Endothelial cell of umbilical vein (primary cell): ENCODE data around the gene AFF1. TPM values are rescaled to one million over a fixed set of nuclear protein-coding genes. Genes with fewer than 3 reads are reported as not detected.

ENCODE experiments used
- BruUV-seq: library from RNA; stranded (reverse); fragments of 400-500 nt; replicated peaks from 2 replicates; lab custom pipeline; 2021; lab: Mats Ljungman, UMichigan
- CTCF ChIA-PET: fragments of 300-600, 350-600 bp; sonication (Branson Sonifier 250); formaldehyde crosslinking; loops from one replicate; lab custom pipeline; 2021; ENCODE audit warnings: antibody characterized with exemption, inconsistent platforms; lab: Charles Lee
- POLR2A ChIA-PET: fragments of 300-600, 350-600 bp; sonication (Branson Sonifier 250); formaldehyde crosslinking; loops from one replicate; lab custom pipeline; 2021; ENCODE audit warnings: antibody characterized with exemption, inconsistent platforms; lab: Charles Lee
- DNase-seq: peaks from one replicate; pipeline ENCODE4 v3.0.0-alpha.2; 2011; ENCODE audit warnings: low read depth, low spot score
- FAIRE-seq: peaks from 2 replicates; lab custom pipeline; 2011; peaks lifted over from hg19 to GRCh38; lab: Jason Lieb, UNC
- H2AFZ ChIP-seq: 2 replicates; pipeline ENCODE4 v1.6.0; 2012; ENCODE audit warnings: low read depth, low read length, control low read depth, inconsistent platforms
- H3K27ac ChIP-seq: 2 replicates; pipeline ENCODE4 v1.5.1; 2011; ENCODE audit warnings: low read depth, mild to moderate bottlenecking, control low read depth, low read length, moderate library complexity; ENCODE audit not compliant: insufficient read depth
- H3K27me3 ChIP-seq, 2 experiments: 2 replicates each; pipeline versions ENCODE4 v1.6.0 to v1.6.1; 2011; ENCODE audit warnings: low read length in 2 of 2, mixed read lengths in 1 of 2; ENCODE audit not compliant: control insufficient read depth in 2 of 2, insufficient read depth in 2 of 2
- H3K36me3 ChIP-seq, 2 experiments: 2 replicates in 1 of 2; 3 replicates in 1 of 2; pipeline ENCODE4 v1.5.1; 2011; ENCODE audit warnings: low read length in 2 of 2, mild to moderate bottlenecking in 1 of 2, moderate library complexity in 1 of 2; ENCODE audit not compliant: control insufficient read depth in 2 of 2, insufficient read depth in 2 of 2; ENCODE audit errors: extremely low read depth in 1 of 2
- H3K4me1 ChIP-seq: 3 replicates; pipeline ENCODE4 v1.5.1; 2011; ENCODE audit warnings: mild to moderate bottlenecking, low read length; ENCODE audit not compliant: control insufficient read depth, insufficient read depth; ENCODE audit errors: extremely low read depth
- H3K4me2 ChIP-seq: 2 replicates; pipeline ENCODE4 v1.6.1; 2011; ENCODE audit warnings: low read length, control low read depth, mixed read lengths; ENCODE audit not compliant: insufficient read depth
- H3K4me3 ChIP-seq, 3 experiments: fragments of 200-600 bp in 1 of 3; sonication (generic), shearing (Covaris generic) in 1 of 3; replicated peaks in 1 of 3; 2 replicates each; pipeline ENCODE4 v1.5.1; 2011 to 2016; ENCODE audit warnings: control low read depth in 3 of 3, low read length in 3 of 3, mild to moderate bottlenecking in 2 of 3, inconsistent platforms in 1 of 3, low read depth in 1 of 3, moderate library complexity in 1 of 3; ENCODE audit not compliant: insufficient read depth in 1 of 3
- H3K79me2 ChIP-seq: 2 replicates; pipeline ENCODE4 v1.6.0; 2012; ENCODE audit warnings: low read length, inconsistent platforms; ENCODE audit not compliant: control insufficient read depth, insufficient read depth
- H3K9ac ChIP-seq: replicated peaks from 2 replicates; pipeline ENCODE3; 2011; ENCODE audit warnings: low read length, control low read depth; ENCODE audit not compliant: insufficient read depth; ENCODE audit errors: extremely low read depth
- H3K9me1 ChIP-seq: replicated peaks from 3 replicates; pipeline ENCODE4 v1.6.0; 2011; ENCODE audit warnings: mild to moderate bottlenecking, low read length; ENCODE audit not compliant: control insufficient read depth, insufficient read depth; ENCODE audit errors: extremely low read depth
- H3K9me3 ChIP-seq: replicated peaks from 2 replicates; pipeline ENCODE4 v1.5.1; 2012; ENCODE audit warnings: low read length, inconsistent platforms; ENCODE audit not compliant: control insufficient read depth, insufficient read depth
- H4K20me1 ChIP-seq: replicated peaks from 2 replicates; pipeline ENCODE3; 2011; ENCODE audit warnings: mild to moderate bottlenecking, low read length; ENCODE audit not compliant: control insufficient read depth, insufficient read depth; ENCODE audit errors: extremely low read depth
- CTCF ChIP-seq, 2 donors: IDR thresholded peaks; 1 replicate in 1 of 2; 2 replicates in 1 of 2; pipeline ENCODE4 v1.5.1; 2011; ENCODE audit warnings: low read length in 2 of 2, mild to moderate bottlenecking in 2 of 2, moderate library complexity in 2 of 2, control low read depth in 1 of 2, inconsistent platforms in 1 of 2, low read depth in 1 of 2; ENCODE audit not compliant: insufficient read depth in 1 of 2; ENCODE audit errors: extremely low read depth in 1 of 2
- EZH2 ChIP-seq: IDR thresholded peaks from 2 replicates; pipeline ENCODE4 v1.6.1; 2012; ENCODE audit warnings: borderline replicate concordance, low read depth, mild to moderate bottlenecking, moderate library complexity, low read length, inconsistent platforms; ENCODE audit not compliant: severe bottlenecking
- FOS ChIP-seq: IDR thresholded peaks from 2 replicates; pipeline ENCODE4 v1.6.1; 2011; ENCODE audit warnings: mild to moderate bottlenecking, low read length, moderate library complexity, borderline replicate concordance; ENCODE audit not compliant: insufficient read depth
- GATA2 ChIP-seq: IDR thresholded peaks from 2 replicates; pipeline ENCODE4 v1.7.0; 2011; ENCODE audit warnings: low read depth, mild to moderate bottlenecking, moderate library complexity, mixed read lengths, low read length; ENCODE audit not compliant: insufficient read length, insufficient read depth
- JUN ChIP-seq: IDR thresholded peaks from 2 replicates; pipeline ENCODE4 v1.6.1; 2011; ENCODE audit warnings: borderline replicate concordance, low read depth; ENCODE audit not compliant: insufficient read length, insufficient read depth
- MAX ChIP-seq: IDR thresholded peaks from 2 replicates; pipeline ENCODE4 v1.6.1; 2011; ENCODE audit not compliant: insufficient read depth, insufficient read length
- MYC ChIP-seq: IDR thresholded peaks from one replicate; pipeline ENCODE4 v1.6.1; 2011; ENCODE audit warnings: mild to moderate bottlenecking, low read depth, low read length
- POLR2A ChIP-seq: IDR thresholded peaks from 2 replicates; pipeline ENCODE4 v1.6.1; 2012; ENCODE audit warnings: low read depth, mild to moderate bottlenecking, control low read depth, low read length
- POLR2AphosphoS5 ChIP-seq: IDR thresholded peaks from 2 replicates; pipeline ENCODE4 v1.6.1; 2012; ENCODE audit warnings: low read depth, mild to moderate bottlenecking, control low read depth, low read length, moderate library complexity; ENCODE audit not compliant: insufficient read depth
- dilution Hi-C: fragments of 300-500 bp; cut with MboI; formaldehyde crosslinking; loops from one replicate; pipeline ENCODE4 v1.15.0; 2019; ENCODE audit warnings: low sequenced_read_pairs; ENCODE audit not compliant: extremely low pct_ligation_motif_present
- intact Hi-C: fragments of 100-400 bp; cut with micrococcal nuclease; formaldehyde crosslinking; loops from one replicate; pipeline ENCODE4 v1.10.0; 2022
- polyA plus RNA-seq, 4 experiments: library from polyadenylated mRNA; depleted of rRNA in 3 of 4; stranded (reverse) in 3 of 4; unstranded in 1 of 4; fragments of >200 nt; gene quantifications; 2 replicates each; pipeline versions ENCODE4 v1.2.1 to v1.2.3, GENCODE V29; 2011 to 2012; ENCODE audit warnings: missing spikeins in 1 of 4
- total RNA-seq: library from RNA; stranded (reverse); gene quantifications from 2 replicates; pipeline ENCODE4 v1.2.3, GENCODE V29; 2021

Gene AFF1
- total and polyA plus RNA-seq, 2 donors (not counting 3 experiments of a cell fraction or from before 2014, with no cell fraction given) = 26.2 to 106 TPM

DNA sequence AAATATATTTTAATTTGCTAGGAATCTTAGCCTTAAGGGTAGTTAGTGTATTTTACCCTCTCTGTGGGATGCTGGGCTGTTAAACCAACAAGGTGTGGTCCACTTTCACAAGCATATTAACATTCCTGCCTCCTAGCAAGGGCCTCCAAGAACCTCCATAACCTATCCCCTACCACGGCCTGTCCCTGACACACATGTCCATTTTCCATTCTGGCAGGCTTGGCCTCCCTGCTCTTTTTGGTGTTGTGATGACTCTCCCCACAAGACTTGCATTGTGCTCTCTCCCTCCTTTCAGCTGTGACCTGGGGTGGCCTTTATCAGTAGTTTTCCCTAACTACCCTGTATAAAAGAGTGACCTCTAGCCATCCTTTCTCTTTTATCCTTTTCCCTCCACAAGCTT, 165.4 kb downstream of the AFF1 start:
- peaks cover 3% of the 10 kb centered on the region for H3K79me2 ChIP-seq
- H2AFZ ChIP-seq = no peak overlapping the region
- ChIA-PET POLR2A (no interaction called here), CTCF (interaction anchor here (1.2 kb wide), 1 partner anchor 9 kb away, joined by 3 read pairs; no protein-coding TSS in a partner anchor)
- FAIRE-seq = no peak
- no peak overlapping the region for H3K4me3 ChIP-seq
- TF ChIP-seq POLR2AphosphoS5 (no peak), CTCF (IDR thresholded peaks at IDR 0.05; ENCODE audit: extremely low read depth in 1 of 2, insufficient read depth in 1 of 2, low read depth in 1 of 2, low read length in 2 of 2) (no peak), POLR2A (no peak), JUN (no peak), FOS (no peak), EZH2 (no peak), MYC (no peak), MAX (no peak), GATA2 (no peak)
- intact Hi-C loops (loop anchor here (10.0 kb wide), 1 partner anchor 505 kb away; the partner anchor contains the start of gene PTPN13), dilution Hi-C loops (loop anchor here (25.0 kb wide), 1 partner anchor 188 kb away; no protein-coding TSS in a partner anchor)
- no peak for DNase-seq
- H3K27ac ChIP-seq = no peak overlapping the region
- no peaks in the 10 kb centered on the region for H4K20me1 ChIP-seq
- H3K9me1 ChIP-seq = no peaks in the 10 kb centered on the region
- peaks cover 17% of the 10 kb centered on the region for H3K4me1 ChIP-seq
- H3K9ac ChIP-seq = no peak overlapping the region
- BruUV-seq = no TSS peak
- no peak overlapping the region for H3K4me2 ChIP-seq
- no peaks in the 10 kb centered on the region for H3K27me3 ChIP-seq
- no peaks in the 10 kb centered on the region for H3K9me3 ChIP-seq
- peaks cover 0 to 3% of the 10 kb centered on the region in 2 experiments for H3K36me3 ChIP-seq
